Measurements from ENCODE around the gene CELSR1.

CELSR1 gene

GRCh38 chr22:46465345-46465720 lies 72.1 kb downstream of the CELSR1 start:
- Histone ChIP-seq H3K27me3 (no peaks in the 10 kb centered on the region), H3K9me3 (no peaks in the 10 kb centered on the region), H3K4me3 (ENCODE audit: low read depth, low read length) (no peak overlapping the region), H3K36me3 (no peaks in the 10 kb centered on the region), H3K4me1 (no peaks in the 10 kb centered on the region)
- TF ChIP-seq CTCF (IDR thresholded peaks at IDR 0.05; ENCODE audit: low read depth, low read length): no peak
- DNase-seq: no peak

DNA sequence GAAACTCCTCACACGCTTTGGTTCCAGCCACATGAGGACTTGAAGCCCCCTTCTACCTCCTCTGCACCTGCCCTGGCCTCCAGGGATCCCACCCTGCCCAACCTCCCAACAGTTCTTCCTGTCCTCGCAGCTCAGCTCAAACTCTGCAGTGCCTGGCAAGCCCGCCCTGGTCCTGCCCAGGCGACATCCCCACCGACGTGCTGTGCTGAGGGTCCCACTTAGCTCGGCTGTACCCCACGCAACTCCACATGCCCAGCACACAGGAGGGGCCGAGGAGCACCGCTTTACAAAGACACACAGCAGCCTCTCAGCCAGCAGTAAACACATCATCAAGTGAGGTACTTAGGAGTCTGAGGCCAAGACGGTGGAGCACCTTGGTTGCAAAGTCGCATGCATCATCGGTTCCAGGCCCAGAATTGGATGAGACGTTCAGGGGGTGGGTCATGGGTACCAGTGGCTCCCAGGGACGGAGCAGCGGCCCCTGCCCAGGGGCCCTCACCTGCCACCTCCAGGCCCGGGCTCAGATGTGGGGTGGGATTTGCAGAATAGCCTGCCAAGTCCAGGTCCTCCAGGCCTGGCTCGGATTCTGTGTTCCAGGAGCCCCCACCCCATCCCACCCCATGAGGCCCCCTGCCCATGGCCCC lies 72.6 kb downstream of the CELSR1 start:
- no peaks in the 10 kb centered on the region for H3K4me1 ChIP-seq
- TF ChIP-seq CTCF (IDR thresholded peaks at IDR 0.05; ENCODE audit: low read depth, low read length): no peak

DNA sequence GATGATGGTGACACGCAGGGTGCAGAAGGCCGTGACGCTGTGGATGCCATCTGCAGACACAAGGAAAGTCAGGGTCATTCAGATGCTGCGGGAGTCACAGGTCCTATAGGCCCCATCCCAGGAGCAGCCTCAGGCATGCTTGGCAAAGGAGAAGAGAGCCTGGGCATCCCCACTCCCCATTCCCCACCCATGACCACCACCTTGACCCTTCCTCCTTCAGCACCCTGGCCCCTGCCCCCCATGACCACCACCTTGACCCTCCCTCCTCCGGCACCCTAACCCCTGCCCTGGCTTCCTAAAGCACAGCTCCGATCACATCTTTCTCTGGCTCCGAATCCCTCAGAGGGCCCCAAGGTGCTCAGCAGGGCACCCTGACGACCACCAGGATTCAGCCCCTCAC lies 73.1 kb downstream of the CELSR1 start:
- H3K9me3 ChIP-seq: no peaks in the 10 kb centered on the region
- H3K4me3 ChIP-seq (ENCODE audit: low read depth, low read length): no peak overlapping the region
- no peaks in the 10 kb centered on the region for H3K36me3 ChIP-seq
- DNase-seq: no peak
- no peaks in the 10 kb centered on the region for H3K4me1 ChIP-seq
- H3K27me3 ChIP-seq: no peaks in the 10 kb centered on the region
- no peak for TF ChIP-seq CTCF (IDR thresholded peaks at IDR 0.05; ENCODE audit: low read depth, low read length)

More for the DNA sequence above, 72.6 kb downstream of the CELSR1 start:
- no peak for DNase-seq
- H3K27me3 ChIP-seq: no peaks in the 10 kb centered on the region
- no peaks in the 10 kb centered on the region for H3K9me3 ChIP-seq
- no peak overlapping the region for H3K4me3 ChIP-seq (ENCODE audit: low read depth, low read length)
- no peaks in the 10 kb centered on the region for H3K36me3 ChIP-seq

DNA sequence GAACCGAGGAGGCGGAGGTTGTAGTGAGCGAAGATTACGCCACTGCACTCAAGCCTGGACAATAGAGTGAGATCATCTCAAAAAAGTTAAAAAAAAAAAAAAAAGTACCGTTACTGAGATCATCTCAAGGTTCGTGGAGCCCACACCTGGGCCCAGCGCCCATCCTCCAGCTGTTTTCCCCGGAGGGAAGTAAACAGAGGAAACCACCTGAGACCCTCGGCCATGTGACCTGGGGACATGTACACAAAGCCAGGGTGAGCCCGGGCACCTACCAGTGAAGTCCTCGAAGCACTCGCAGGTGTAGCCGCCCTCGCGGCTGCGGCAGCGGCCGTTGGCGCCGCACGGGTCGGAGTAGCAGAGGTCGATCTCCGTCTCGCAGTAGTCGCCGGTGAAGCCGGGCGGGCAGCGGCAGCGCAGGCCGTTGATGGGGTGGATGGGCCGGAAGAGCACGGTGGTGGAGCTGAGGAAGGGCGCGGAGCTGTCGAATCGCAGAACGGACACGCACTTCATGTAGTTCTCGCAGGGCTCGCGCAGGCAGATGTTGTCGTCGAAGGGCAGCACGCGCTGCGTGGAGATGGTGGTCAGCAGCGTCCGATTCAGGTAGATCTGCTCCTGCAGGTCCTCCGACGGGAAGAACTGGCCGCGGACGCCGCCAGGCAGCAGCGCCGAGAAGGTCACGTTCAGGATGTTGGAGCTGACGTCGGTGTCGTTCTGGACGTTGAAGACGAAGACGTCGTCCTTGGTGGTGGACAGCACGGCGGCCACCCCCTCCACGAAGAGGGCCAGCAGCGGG lies 73.8 kb downstream of the CELSR1 start:
- DNase-seq: no peak
- Histone ChIP-seq H3K9me3 (no peaks in the 10 kb centered on the region), H3K4me1 (no peaks in the 10 kb centered on the region), H3K36me3 (no peaks in the 10 kb centered on the region), H3K27me3 (no peaks in the 10 kb centered on the region), H3K4me3 (ENCODE audit: low read depth, low read length) (no peak overlapping the region)
- TF ChIP-seq CTCF (IDR thresholded peaks at IDR 0.05; ENCODE audit: low read depth, low read length): no peak

DNA sequence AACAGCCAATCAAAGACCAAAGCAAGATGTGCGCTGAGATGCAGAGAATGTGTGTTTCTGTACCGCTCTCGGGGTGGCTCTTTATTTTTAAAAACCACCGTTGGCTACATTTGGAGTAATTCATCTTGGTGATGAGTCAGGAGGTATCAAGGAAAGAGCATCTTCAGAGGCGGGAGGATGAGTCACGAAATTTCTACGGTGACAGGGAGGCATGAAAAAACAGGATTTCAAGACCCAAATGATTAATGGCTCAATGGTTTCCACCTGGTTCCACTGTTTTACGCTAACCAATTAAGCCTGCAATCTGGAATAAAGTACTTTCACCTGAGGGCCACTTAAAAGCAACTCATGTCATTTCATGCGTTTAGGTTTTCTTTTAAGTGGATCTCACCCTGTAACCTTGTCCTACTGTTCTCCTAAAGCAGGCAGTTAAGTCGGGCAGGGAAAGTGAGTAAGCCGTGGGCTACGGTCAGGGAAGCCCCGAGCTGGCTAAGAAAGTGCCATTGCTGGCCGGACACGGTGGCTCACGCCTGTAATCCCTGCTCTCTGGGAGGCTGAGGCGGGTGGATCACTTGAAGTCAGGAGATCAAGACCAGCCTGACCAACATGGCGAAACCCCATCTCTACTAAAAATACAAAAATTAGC lies 74.6 kb downstream of the CELSR1 start:
- no peak overlapping the region for H3K4me3 ChIP-seq (ENCODE audit: low read depth, low read length)
- H3K27me3 ChIP-seq: no peaks in the 10 kb centered on the region
- no peak for DNase-seq
- no peak for TF ChIP-seq CTCF (IDR thresholded peaks at IDR 0.05; ENCODE audit: low read depth, low read length)
- no peaks in the 10 kb centered on the region for H3K36me3 ChIP-seq
- H3K9me3 ChIP-seq: no peaks in the 10 kb centered on the region
- no peaks in the 10 kb centered on the region for H3K4me1 ChIP-seq
